ENCODE measurements around the gene CHRNA4. TPM values are rescaled to one million over a fixed set of nuclear protein-coding genes. Genes with fewer than 3 reads are reported as not detected.

CHRNA4 gene
- polyA plus RNA-seq, 1 of the 3 experiments (the other 2 are of a cell fraction): not detected

DNA sequence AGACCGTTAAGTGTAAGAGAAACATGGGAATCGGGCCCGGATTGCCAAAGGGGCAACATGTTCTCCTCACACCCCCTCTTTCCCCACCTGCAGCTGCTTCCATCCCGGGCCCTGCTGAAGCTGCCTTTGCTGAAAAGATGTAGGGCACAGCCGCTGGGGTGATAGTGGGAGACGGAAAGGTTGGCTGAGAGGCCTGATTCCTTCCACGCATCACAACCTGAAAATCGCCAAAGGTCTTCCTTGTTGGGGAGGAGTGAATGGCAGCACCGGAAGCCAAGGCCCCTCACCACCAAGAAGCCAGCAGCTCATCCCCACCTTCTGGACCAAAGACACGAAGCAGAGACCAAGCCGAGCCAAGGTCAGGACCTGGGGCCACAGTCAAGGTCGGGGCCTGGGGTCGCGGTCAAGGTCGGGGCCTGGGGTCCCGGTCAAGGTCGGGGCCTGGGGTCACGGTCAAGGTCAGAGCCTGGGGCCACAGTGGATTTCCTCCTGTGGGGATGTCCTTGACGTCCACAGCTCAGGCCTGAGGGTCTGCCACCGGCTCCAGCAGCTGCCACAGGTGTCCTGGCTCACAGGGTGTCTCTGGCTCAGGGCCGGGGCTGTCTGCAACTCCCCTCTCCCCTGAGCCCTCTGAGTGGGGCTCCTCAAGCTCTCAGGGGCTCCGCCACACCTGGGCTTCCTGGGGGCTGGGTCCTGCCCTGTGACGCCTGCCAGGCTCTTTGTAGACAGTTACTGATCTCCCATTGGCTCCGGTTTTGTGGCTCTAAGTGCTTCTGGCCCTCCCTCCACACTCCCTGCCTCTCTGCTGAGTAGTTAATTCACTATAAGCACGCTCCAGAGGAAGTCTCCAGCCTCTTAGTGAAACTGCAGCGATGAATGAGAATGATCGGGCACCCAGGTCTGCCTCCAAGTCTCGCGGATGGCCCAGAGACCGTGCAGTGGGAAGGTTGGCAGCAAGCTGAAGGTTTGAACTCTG lies 5.5 kb upstream of the CHRNA4 start:
- no peak overlapping the region for H3K9ac ChIP-seq
- no peak for TF ChIP-seq TEAD4 (IDR thresholded peaks at IDR 0.05; ENCODE audit: borderline replicate concordance, insufficient read depth)
- TF ChIP-seq, protein P1, sequence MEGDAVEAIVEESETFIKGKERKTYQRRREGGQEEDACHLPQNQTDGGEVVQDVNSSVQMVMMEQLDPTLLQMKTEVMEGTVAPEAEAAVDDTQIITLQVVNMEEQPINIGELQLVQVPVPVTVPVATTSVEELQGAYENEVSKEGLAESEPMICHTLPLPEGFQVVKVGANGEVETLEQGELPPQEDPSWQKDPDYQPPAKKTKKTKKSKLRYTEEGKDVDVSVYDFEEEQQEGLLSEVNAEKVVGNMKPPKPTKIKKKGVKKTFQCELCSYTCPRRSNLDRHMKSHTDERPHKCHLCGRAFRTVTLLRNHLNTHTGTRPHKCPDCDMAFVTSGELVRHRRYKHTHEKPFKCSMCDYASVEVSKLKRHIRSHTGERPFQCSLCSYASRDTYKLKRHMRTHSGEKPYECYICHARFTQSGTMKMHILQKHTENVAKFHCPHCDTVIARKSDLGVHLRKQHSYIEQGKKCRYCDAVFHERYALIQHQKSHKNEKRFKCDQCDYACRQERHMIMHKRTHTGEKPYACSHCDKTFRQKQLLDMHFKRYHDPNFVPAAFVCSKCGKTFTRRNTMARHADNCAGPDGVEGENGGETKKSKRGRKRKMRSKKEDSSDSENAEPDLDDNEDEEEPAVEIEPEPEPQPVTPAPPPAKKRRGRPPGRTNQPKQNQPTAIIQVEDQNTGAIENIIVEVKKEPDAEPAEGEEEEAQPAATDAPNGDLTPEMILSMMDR (IDR thresholded peaks at IDR 0.05): no peak
- no peak for TF ChIP-seq YY1 (IDR thresholded peaks at IDR 0.05; ENCODE audit: low read depth)
- TF ChIP-seq NRF1 (IDR thresholded peaks at IDR 0.05; ENCODE audit: low read depth, low read length): no peak
- no peak for TF ChIP-seq FOXJ3 (CRISPR knock-in tag; IDR thresholded peaks at IDR 0.05)
- no peak for TF ChIP-seq CHD2 (IDR thresholded peaks at IDR 0.05; ENCODE audit: low read length, partially characterized antibody)
- TF ChIP-seq RCOR1 (IDR thresholded peaks at IDR 0.05; ENCODE audit: low read length): no peak
- TF ChIP-seq JUND (IDR thresholded peaks at IDR 0.05): no peak
- TF ChIP-seq, protein P2, sequence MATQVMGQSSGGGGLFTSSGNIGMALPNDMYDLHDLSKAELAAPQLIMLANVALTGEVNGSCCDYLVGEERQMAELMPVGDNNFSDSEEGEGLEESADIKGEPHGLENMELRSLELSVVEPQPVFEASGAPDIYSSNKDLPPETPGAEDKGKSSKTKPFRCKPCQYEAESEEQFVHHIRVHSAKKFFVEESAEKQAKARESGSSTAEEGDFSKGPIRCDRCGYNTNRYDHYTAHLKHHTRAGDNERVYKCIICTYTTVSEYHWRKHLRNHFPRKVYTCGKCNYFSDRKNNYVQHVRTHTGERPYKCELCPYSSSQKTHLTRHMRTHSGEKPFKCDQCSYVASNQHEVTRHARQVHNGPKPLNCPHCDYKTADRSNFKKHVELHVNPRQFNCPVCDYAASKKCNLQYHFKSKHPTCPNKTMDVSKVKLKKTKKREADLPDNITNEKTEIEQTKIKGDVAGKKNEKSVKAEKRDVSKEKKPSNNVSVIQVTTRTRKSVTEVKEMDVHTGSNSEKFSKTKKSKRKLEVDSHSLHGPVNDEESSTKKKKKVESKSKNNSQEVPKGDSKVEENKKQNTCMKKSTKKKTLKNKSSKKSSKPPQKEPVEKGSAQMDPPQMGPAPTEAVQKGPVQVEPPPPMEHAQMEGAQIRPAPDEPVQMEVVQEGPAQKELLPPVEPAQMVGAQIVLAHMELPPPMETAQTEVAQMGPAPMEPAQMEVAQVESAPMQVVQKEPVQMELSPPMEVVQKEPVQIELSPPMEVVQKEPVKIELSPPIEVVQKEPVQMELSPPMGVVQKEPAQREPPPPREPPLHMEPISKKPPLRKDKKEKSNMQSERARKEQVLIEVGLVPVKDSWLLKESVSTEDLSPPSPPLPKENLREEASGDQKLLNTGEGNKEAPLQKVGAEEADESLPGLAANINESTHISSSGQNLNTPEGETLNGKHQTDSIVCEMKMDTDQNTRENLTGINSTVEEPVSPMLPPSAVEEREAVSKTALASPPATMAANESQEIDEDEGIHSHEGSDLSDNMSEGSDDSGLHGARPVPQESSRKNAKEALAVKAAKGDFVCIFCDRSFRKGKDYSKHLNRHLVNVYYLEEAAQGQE (IDR thresholded peaks at IDR 0.05; ENCODE audit: low read depth, low read length): no peak
- no peak for TF ChIP-seq RAD21 (IDR thresholded peaks at IDR 0.05; ENCODE audit: low read length)
- no peak for TF ChIP-seq GATA2 (CRISPR knock-in tag; IDR thresholded peaks at IDR 0.05)
- no peak for TF ChIP-seq NFIC (IDR thresholded peaks at IDR 0.05; ENCODE audit: borderline replicate concordance)
- no peak for TF ChIP-seq RFX5 (IDR thresholded peaks at IDR 0.05; ENCODE audit: low read length)
- no peak for TF ChIP-seq ELF1 (IDR thresholded peaks at IDR 0.05)
- TF ChIP-seq TCF12 (IDR thresholded peaks at IDR 0.05): no peak
- TF ChIP-seq, protein P3, sequence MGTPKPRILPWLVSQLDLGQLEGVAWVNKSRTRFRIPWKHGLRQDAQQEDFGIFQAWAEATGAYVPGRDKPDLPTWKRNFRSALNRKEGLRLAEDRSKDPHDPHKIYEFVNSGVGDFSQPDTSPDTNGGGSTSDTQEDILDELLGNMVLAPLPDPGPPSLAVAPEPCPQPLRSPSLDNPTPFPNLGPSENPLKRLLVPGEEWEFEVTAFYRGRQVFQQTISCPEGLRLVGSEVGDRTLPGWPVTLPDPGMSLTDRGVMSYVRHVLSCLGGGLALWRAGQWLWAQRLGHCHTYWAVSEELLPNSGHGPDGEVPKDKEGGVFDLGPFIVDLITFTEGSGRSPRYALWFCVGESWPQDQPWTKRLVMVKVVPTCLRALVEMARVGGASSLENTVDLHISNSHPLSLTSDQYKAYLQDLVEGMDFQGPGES (IDR thresholded peaks at IDR 0.05; ENCODE audit: low read depth, low read length): no peak
- TF ChIP-seq MXI1 (IDR thresholded peaks at IDR 0.05; ENCODE audit: low read depth, low read length): no peak
- TF ChIP-seq SMC3 (IDR thresholded peaks at IDR 0.05; ENCODE audit: low read depth, low read length): no peak
- TF ChIP-seq GABPA (IDR thresholded peaks at IDR 0.05; ENCODE audit: low read depth): no peak
- TF ChIP-seq EZH2phosphoT487 (IDR thresholded peaks at IDR 0.05; ENCODE audit: borderline replicate concordance, low read depth): no peak
- H3K4me3 ChIP-seq (ENCODE audit: low read depth in 2 of 2, low read length in 1 of 2): no peak overlapping the region
- no peaks in the 10 kb centered on the region for H3F3A ChIP-seq (replicated peaks; ENCODE audit: insufficient read depth)
- H3K9me3 ChIP-seq: no peaks in the 10 kb centered on the region
- H3K9me2 ChIP-seq: no peaks in the 10 kb centered on the region
- no peak overlapping the region for H3K27ac ChIP-seq (ENCODE audit: low read depth in 2 of 2, low read length in 1 of 2)
- POLR2A ChIA-PET: no interaction called here
- H3K36me3 ChIP-seq (replicated peaks in 1 of 2; ENCODE audit: control insufficient read depth in 1 of 2, insufficient read depth in 2 of 2, low read length in 1 of 2): no peaks in the 10 kb centered on the region
- H3K4me2 ChIP-seq: no peak overlapping the region
- no peaks in the 10 kb centered on the region for H3K27me3 ChIP-seq (ENCODE audit: insufficient read depth)
- no peaks in the 10 kb centered on the region for H3K79me2 ChIP-seq (ENCODE audit: insufficient read depth)
- no peaks in the 10 kb centered on the region for H4K20me1 ChIP-seq (ENCODE audit: insufficient read depth)
- CTCF ChIA-PET: interaction anchor here (1.1 to 3.0 kb wide), 5 partner anchors 9 to 187 kb away, joined by 3 to 19 read pairs (median 10); no protein-coding TSS in a partner anchor
- 65% methylated on average over 19 of the region's 30 CpGs for WGBS (ENCODE audit: low lambda C conversion rate)
- H3K4me1 ChIP-seq (ENCODE audit: control insufficient read depth in 1 of 2, insufficient read depth in 2 of 2, low read depth in 1 of 2, low read length in 1 of 2): peaks cover 0 to 4% of the 10 kb centered on the region in 2 experiments; a peak in 1 of 4 replicates
- no peak overlapping the region for H2AFZ ChIP-seq (ENCODE audit: low read depth)
- no peak for DNase-seq

Measured in SK-N-SH (cell line).